GM21529 (cell line): ENCODE measurements around the gene ACOT13.
"Not testable (repeated sequence)": the region's sequence is repeated elsewhere in the genome, so short reads cannot be mapped to it uniquely, and the experiment has no call there.

Source experiments
- ATAC-seq: cut with Tn5 transposase; IDR thresholded peaks from one replicate; pipeline ENCODE4 v1.9.1; 2021; ENCODE audit not compliant: unreplicated experiment

ACOT13 gene

DNA sequence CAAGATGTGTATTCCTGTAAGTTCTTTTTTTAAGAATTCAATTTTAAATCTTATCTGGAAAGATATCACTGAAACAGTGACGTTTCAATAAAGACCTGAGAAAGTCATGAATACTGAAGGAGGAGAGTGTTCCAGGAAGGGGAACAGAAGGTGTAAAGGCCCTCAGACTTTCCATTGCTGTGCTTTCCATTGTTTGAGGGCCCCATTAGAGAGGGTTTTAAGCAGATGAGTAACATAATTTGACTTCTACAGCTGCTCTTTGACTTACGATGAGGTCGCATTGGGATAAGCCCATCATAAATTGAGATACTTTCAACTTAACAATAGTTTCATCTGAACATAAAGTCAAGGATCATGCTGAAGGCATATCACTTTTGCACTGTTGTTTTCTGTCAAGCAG, 24.7 kb downstream of the ACOT13 start:
- ATAC-seq = no peak

DNA sequence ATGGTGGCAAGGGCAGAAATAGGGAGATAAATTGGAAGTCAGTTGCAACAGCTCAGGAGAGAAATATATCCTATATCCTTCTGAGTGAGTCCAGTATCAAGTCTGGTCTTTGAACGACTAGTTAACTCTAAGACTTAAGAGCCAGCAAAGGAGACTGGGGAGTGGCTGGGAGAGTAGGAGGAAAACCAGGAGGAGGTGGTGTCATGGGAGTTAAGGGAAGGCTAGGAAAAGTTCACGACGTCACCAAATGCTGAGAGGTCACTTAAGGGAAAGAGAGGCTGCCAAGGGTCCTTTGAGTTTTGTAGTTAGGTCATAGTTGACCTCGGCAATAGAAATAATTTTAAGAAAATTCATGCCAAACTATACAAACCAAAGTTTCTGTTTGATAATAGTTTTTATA, 25.1 kb downstream of the ACOT13 start:
- ATAC-seq = no peak

DNA sequence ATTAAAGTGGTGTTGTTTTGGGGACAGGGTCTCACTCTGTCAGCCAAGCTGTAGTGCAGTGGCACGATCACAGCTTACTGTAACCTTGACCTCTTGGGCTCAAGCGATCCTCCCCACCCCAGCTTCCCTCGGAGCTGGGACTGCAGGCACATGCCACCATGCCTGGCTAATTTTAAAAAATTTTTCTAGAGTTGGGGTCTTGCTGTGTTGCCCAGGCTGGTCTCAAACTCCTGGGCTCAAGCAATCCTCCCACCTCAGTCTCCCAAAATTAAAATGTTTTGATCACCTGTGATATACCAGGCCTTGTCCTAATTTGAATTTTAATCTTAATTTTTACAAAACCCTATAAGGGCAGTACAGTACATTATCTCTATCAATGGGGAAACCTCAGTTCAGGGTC, 25.5 kb downstream of the ACOT13 start:
- no peak for ATAC-seq

GRCh38 chr6:24692848-24693592, 26.1 kb downstream of the ACOT13 start:
- ATAC-seq = no peak

DNA sequence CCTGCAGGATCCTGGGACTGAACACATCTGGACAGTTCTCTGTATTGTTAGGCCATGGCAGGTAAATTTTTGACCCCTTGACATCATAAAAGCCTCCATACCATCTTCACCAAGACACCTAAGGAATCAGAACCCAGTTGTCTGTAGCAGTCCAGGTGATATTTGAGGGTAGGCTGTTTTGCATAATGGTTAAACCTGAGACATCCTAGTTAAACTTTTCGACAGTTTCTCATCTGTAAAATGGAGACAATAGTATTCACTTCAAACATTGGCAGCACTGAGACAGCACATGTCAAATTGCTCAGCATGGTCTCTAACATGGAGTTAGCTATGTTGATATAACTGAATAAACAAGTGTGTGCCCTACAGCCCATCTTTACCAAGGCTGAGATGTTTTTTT, 27.3 kb downstream of the ACOT13 start:
- ATAC-seq = no peak

GRCh38 chr6:24695635-24696034, 28.8 kb downstream of the ACOT13 start:
- peak; percentile 63 for ATAC-seq

GRCh38 chr6:24696097-24696496, 29.2 kb downstream of the ACOT13 start:
- ATAC-seq = no peak

- no peak for ATAC-seq
Measured at GRCh38 chr6:24699521-24700359, 32.9 kb downstream of the ACOT13 start.

GRCh38 chr6:24702720-24703282, 35.9 kb downstream of the ACOT13 start:
- ATAC-seq = no peak

- no peak for ATAC-seq
Measured at GRCh38 chr6:24704468-24704867, 37.6 kb downstream of the ACOT13 start.

DNA sequence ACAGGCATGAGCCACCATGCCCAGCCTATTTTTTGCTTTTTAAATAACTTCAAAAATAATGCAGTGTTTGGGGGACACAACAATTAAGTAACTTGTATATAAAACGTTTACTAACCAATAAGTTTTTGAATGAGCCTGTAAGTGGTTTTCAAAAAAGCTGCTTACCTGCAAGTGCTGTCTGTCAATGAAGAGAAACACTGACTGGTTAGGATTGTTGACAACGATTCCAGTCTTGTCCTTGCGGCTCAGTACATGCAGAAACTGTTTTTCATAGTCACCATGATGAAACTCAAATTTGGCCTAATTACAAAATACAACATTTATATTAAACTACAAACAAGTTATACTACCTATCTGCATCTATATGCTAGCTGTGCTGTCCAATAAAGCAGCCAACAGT, 41.7 kb downstream of the ACOT13 start:
- no peak for ATAC-seq

GRCh38 chr6:24709014-24709711, 42.3 kb downstream of the ACOT13 start:
- no peak for ATAC-seq

- ATAC-seq = no peak
Measured at GRCh38 chr6:24710519-24711303, 43.8 kb downstream of the ACOT13 start.

DNA sequence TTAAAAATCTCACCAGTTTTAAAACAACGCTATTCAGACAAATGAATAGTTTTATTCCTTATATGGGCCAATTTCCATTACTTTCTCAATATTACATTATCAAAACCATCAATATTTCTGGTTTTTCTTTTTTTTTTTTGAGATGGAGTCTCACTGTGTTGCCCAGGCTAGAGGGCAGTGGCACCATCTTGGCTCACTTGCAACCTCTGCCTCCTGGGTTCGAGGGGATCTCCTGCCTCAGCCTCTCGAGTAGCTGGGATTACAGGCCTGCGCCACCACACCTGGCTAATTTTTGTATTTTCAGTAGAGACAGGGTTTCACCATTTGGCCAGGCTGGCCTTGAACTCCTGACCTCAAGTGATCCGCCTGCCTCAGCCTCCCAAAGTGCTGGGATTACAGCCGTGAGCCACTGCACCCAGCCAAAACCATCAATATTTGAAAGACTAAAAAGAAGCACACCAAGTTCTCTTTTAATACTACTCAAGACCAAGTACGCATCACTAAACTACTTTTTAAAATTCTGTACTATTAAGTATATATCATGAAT, 49.8 kb downstream of the ACOT13 start:
- not testable (repeated sequence) for ATAC-seq

DNA sequence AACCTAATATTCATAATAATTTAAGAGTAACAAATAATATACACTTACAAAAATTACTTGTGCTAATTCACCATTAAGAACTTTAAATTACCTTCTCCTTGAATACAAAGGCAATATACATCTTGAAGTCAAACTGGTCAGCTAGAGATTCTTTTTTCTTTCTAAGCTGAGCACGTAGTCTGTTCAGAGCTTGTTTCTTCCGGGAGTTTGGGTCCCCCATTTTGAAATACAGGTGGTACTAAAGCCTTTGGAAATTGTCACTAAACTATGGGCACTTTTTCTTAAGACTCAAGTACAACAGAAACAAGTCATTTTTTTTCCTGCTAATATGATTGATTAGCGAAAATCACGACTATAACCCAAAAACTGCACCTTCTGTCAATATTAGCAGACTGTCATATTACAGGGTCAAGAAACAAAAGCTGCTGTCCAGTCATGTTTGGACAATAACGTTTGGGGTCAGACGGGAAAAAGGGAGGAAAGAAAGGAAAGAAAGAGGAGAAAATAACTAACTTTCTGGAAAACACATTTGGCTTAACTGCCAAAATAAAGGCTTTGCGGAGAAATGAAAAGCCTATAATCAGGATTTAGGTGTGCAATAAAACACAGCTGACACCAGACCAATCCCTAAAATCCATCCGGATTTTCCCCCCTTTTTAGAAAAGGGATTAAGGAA, 51.7 kb downstream of the ACOT13 start:
- no peak for ATAC-seq

DNA sequence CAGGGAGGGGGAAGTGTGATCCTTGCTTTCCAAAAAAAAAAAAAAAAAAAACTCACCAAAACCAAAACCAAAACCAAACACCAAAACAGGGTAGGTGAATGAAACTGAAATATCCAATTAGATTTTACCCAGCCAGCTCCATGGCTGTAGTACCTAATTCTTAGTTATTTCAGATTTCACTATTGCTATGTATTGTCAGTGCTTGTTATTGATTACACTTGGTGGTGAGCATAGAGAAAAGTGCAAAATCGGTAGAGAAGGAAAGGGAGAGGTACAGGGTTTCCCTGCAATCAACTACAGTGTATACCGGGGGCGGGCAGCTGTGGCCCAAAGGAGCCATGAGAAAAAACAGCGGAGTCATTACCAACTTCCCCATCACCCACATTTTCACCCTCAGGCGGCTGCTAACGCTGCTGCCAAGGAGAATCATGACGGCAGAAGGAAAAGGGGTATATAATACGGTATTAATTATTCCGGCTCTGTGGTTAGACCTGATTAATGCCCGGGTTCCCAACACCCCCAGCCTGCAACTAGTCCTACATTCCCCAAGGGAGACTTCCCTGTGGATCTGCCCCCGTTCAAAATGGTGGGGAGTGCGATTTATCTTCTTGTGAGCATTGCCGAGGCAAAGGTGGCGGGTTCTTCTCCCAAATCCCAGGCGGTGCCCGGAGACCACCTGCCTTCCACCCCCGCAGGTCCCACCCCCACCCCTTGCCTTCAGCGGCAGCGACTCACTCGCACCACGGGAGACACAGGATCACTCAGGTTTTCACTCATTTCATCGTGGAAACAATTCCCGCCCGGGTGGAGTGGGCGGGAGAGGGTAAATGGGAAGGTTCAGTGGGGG, 52.5 kb downstream of the ACOT13 start, which contains the start of gene C6orf62:
C6orf62 (minus strand) TSS at position 30 of the 847 bp plus-strand sequence. CDS start 486 bp downstream, outside the sequence.
- peak; percentile 8 for ATAC-seq

GRCh38 chr6:24720131-24720603, 53.3 kb downstream of the ACOT13 start:
- peak; percentile 17 for ATAC-seq
